Small intestine (tissue), 7 donors: Measurements from ENCODE around the gene MICU2. TPM values are rescaled to one million over a fixed set of nuclear protein-coding genes. Genes with fewer than 3 reads are reported as not detected.

Experiments used
- DNase-seq, 2 donors: peaks; one replicate each; pipeline versions ENCODE4 v3.0.0 to v3.0.0-alpha.2; 2013
- FAIRE-seq: peaks from 2 replicates; lab custom pipeline; 2012; peaks lifted over from hg19 to GRCh38; lab: Jason Lieb, UNC
- H3K27ac ChIP-seq, 3 donors: one replicate each; pipeline ENCODE4 v1.5.1; 2013; ENCODE audit warnings: low read length in 2 of 3, mild to moderate bottlenecking in 2 of 3, control low read depth in 1 of 3, inconsistent platforms in 1 of 3, low read depth in 1 of 3, moderate library complexity in 1 of 3
- H3K27me3 ChIP-seq, 3 donors: one replicate each; pipeline ENCODE4 v1.6.1; 2013; ENCODE audit warnings: low read length in 3 of 3, inconsistent platforms in 1 of 3; ENCODE audit not compliant: control insufficient read depth in 3 of 3, insufficient read depth in 3 of 3
- H3K36me3 ChIP-seq, 3 donors: one replicate each; pipeline ENCODE4 v1.6.1; 2013; ENCODE audit warnings: low read length in 3 of 3, inconsistent platforms in 1 of 3, low read depth in 1 of 3, mild to moderate bottlenecking in 1 of 3, moderate library complexity in 1 of 3; ENCODE audit not compliant: control insufficient read depth in 3 of 3, insufficient read depth in 2 of 3
- H3K4me1 ChIP-seq, 3 donors: one replicate each; pipeline ENCODE4 v1.6.1; 2013; ENCODE audit warnings: low read length in 2 of 3, inconsistent platforms in 1 of 3, low read depth in 1 of 3, mild to moderate bottlenecking in 1 of 3, moderate library complexity in 1 of 3; ENCODE audit not compliant: control insufficient read depth in 3 of 3, insufficient read depth in 2 of 3
- H3K4me3 ChIP-seq, 3 donors: one replicate each; pipeline ENCODE4 v1.5.1; 2013; ENCODE audit warnings: low read length in 3 of 3, control low read depth in 1 of 3, inconsistent platforms in 1 of 3, low read depth in 1 of 3, mild to moderate bottlenecking in 1 of 3, moderate library complexity in 1 of 3
- H3K9me3 ChIP-seq, 2 donors: one replicate each; pipeline ENCODE4 v1.6.1; 2013; ENCODE audit warnings: low read depth in 1 of 2, low read length in 1 of 2; ENCODE audit not compliant: control insufficient read depth in 2 of 2, insufficient read depth in 1 of 2
- WGBS, 3 donors: extraction: QIAGEN DNeasy Blood & Tissue Kit; methylation state at CpG; one replicate each; pipeline ENCODE4 v1.1.7; 2013; 5-methylcytosine and 5-hydroxymethylcytosine counted together
- polyA plus RNA-seq, 4 donors: library from polyadenylated mRNA; stranded (reverse) in 3 of 4; unstranded in 1 of 4; fragments of 200-250 nt in 3 of 4; fragments of 120-200 nt in 1 of 4; gene quantifications; one replicate each; pipeline versions ENCODE4 v1.2.1 to v1.2.3, GENCODE V29; 2013
- donor health status: healthy with polysubstance abuse.
- donor health status: control.
- donor health status: control.
- donor health status: Bipolar disorder and iron deficiency.
- donor health status: healthy.

MICU2 gene
- polyA plus RNA-seq, 4 donors = 33.8 to 53.6 (median 46.7) TPM

DNA sequence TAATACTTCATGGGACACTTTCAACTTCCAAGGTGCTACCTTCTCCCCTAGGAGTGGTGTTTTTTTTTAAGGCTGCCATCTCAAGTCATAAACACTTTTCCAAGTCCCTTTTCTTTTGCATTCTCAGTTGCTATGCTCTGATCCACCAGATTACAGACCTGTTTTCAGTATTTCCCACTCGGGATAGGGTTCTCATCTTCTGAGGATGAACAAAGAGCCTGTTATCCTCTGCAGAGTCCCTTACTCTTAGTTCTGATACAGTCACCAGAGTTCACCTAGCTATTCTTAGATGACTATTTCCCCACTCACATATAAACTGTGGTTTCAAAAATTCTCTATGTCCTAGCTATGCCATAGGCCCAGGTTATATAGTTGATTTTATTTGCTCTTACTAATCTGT, 160.8 kb downstream of the MICU2 start:
- 70 to 95% (median 91%) methylated on average over 1 of the region's 1 CpG for WGBS, 3 donors
- H3K36me3 ChIP-seq = no peaks in the 10 kb centered on the region

More for the DNA sequence above, 160.8 kb downstream of the MICU2 start:
- Histone ChIP-seq H3K4me1 (no peaks in the 10 kb centered on the region), H3K4me3 (no peak overlapping the region), H3K9me3 (peaks cover 0 to 3% of the 10 kb centered on the region in 2 donors), H3K27ac (no peak overlapping the region), H3K27me3 (no peaks in the 10 kb centered on the region)
- DNase-seq (no peak), FAIRE-seq (no peak)

Other genes starting within 250 kb of the MICU2 start
- gene ZDHHC20, start 144.9 kb downstream of the MICU2 start, polyA plus RNA-seq = 10 to 100 TPM; 17.8 to 68.8 (median 23.1) TPM
- gene FGF9, start 66.9 kb upstream of the MICU2 start, polyA plus RNA-seq = 10 to 100 TPM in 1 of 4 donors, under 1 TPM in 3; 0.22 to 15.2 (median 0.34) TPM